Prostate gland (tissue), 2 donors: ENCODE results near the gene ATP9B.

Experiments used
- CTCF ChIP-seq, 4 experiments: fragments of 200-600 bp in 2 of 4; fragments of 450-650 bp in 2 of 4; sonication (generic) in 2 of 4; IDR thresholded peaks; 1 replicate in 3 of 4; 2 replicates in 1 of 4; pipeline ENCODE4 v1.5.1; 2016 to 2019; ENCODE audit warnings: antibody characterized with exemption in 4 of 4, mild to moderate bottlenecking in 2 of 4, moderate library complexity in 2 of 4
- POLR2A ChIP-seq: fragments of 450-650 bp; IDR thresholded peaks from one replicate; pipeline ENCODE4 v1.6.1; 2016; ENCODE audit warnings: antibody characterized with exemption, mild to moderate bottlenecking
- POLR2AphosphoS5 ChIP-seq: sonication (generic); formaldehyde crosslinking; IDR thresholded peaks from one replicate; pipeline ENCODE4 v1.6.1; 2017; ENCODE audit warnings: antibody characterized with exemption

GRCh38 chr18:79251021-79251420 lies 181.8 kb downstream of the ATP9B start:
- no peak for TF ChIP-seq POLR2AphosphoS5
- TF ChIP-seq CTCF (IDR thresholded peaks at IDR 0.05): no peak
- TF ChIP-seq POLR2A: no peak
